Peyer's patch (tissue), 4 donors: Measurements from ENCODE around the gene BASP1. TPM values are rescaled to one million over a fixed set of nuclear protein-coding genes. Genes with fewer than 3 reads are reported as not detected.

Source experiments
- DNase-seq, 3 donors: peaks; one replicate each; pipeline ENCODE4 v3.0.0-alpha.2; 2017 to 2019
- H3K27ac ChIP-seq, 4 donors: fragments of 200-600 bp; sonication (generic); one replicate each; pipeline ENCODE4 v1.5.1; 2016 to 2019
- H3K27me3 ChIP-seq, 2 donors: fragments of 200-600 bp; sonication (generic); one replicate each; pipeline ENCODE4 v1.5.1; 2019
- H3K36me3 ChIP-seq, 3 donors: fragments of 200-600 bp; sonication (generic); one replicate each; pipeline ENCODE4 v1.5.1; 2016 to 2019
- H3K4me1 ChIP-seq, 4 donors: fragments of 200-600 bp; sonication (generic); one replicate each; pipeline ENCODE4 v1.5.1; 2016 to 2019
- H3K4me3 ChIP-seq, 4 donors: fragments of 200-600 bp; sonication (generic); 1 replicate in 3 of 4; 2 replicates in 1 of 4; pipeline ENCODE4 v1.5.1; 2016 to 2019; ENCODE audit warnings: mild to moderate bottlenecking in 1 of 4
- H3K9me3 ChIP-seq, 4 donors: fragments of 200-600 bp; sonication (generic); one replicate each; pipeline ENCODE4 v1.5.1; 2016 to 2019; ENCODE audit warnings: mild to moderate bottlenecking in 1 of 4
- CTCF ChIP-seq, 6 experiments: fragments of 450-650 bp in 4 of 6; fragments of 200-600 bp in 2 of 6; sonication (generic) in 1 of 6; IDR thresholded peaks; one replicate each; pipeline ENCODE4 v1.5.1; 2017 to 2019; ENCODE audit warnings: antibody characterized with exemption in 6 of 6, mild to moderate bottlenecking in 3 of 6, moderate library complexity in 1 of 6
- POLR2A ChIP-seq, 2 donors: fragments of 450-650 bp; IDR thresholded peaks; one replicate each; pipeline ENCODE4 v1.5.1; 2017; ENCODE audit warnings: antibody characterized with exemption in 2 of 2, mild to moderate bottlenecking in 2 of 2, moderate library complexity in 2 of 2
- total RNA-seq, 4 donors: library from RNA; depleted of rRNA; stranded (reverse); fragments of >200 nt; gene quantifications; one replicate each; pipeline ENCODE4 v1.1.0, GENCODE V29; 2016

The BASP1 gene
- total RNA-seq, 4 donors from 2014 or later: 6.7 to 39.6 (median 8.0) TPM; not detected in 1

- TF ChIP-seq POLR2A (IDR thresholded peaks at IDR 0.05) (no peak), CTCF (IDR thresholded peaks at IDR 0.05) (no peak)
- no peaks in the 10 kb centered on the region for H3K36me3 ChIP-seq
- no peak overlapping the region for H3K4me3 ChIP-seq
Measured at GRCh38 chr5:17294639-17295311, 77.3 kb downstream of the BASP1 start.

GRCh38 chr5:17295671-17296070, 78.2 kb downstream of the BASP1 start:
- no peaks in the 10 kb centered on the region for H3K9me3 ChIP-seq
- H3K36me3 ChIP-seq: no peaks in the 10 kb centered on the region
- no peaks in the 10 kb centered on the region for H3K27me3 ChIP-seq
- H3K4me3 ChIP-seq: no peak overlapping the region
- no peak for TF ChIP-seq POLR2A (IDR thresholded peaks at IDR 0.05)
- no peak for TF ChIP-seq CTCF (IDR thresholded peaks at IDR 0.05)
- DNase-seq: no peak
- H3K4me1 ChIP-seq: no peaks in the 10 kb centered on the region
- H3K27ac ChIP-seq: no peak overlapping the region

More at GRCh38 chr5:17294639-17295311, 77.3 kb downstream of the BASP1 start:
- DNase-seq: no peak
- H3K27me3 ChIP-seq: no peaks in the 10 kb centered on the region
- no peaks in the 10 kb centered on the region for H3K9me3 ChIP-seq
- H3K4me1 ChIP-seq: no peaks in the 10 kb centered on the region
- H3K27ac ChIP-seq: no peak overlapping the region

GRCh38 chr5:17302106-17302505, 84.7 kb downstream of the BASP1 start:
- Histone ChIP-seq H3K4me1 (no peaks in the 10 kb centered on the region), H3K9me3 (no peaks in the 10 kb centered on the region), H3K27me3 (no peaks in the 10 kb centered on the region), H3K36me3 (no peaks in the 10 kb centered on the region), H3K4me3 (no peak overlapping the region), H3K27ac (no peak overlapping the region)
- no peak for DNase-seq
- no peak for TF ChIP-seq CTCF (IDR thresholded peaks at IDR 0.05)
- TF ChIP-seq POLR2A (IDR thresholded peaks at IDR 0.05): no peak

GRCh38 chr5:17302604-17303003, 85.2 kb downstream of the BASP1 start:
- no peak for DNase-seq
- Histone ChIP-seq H3K4me3 (no peak overlapping the region), H3K9me3 (no peaks in the 10 kb centered on the region), H3K4me1 (no peaks in the 10 kb centered on the region), H3K27me3 (no peaks in the 10 kb centered on the region), H3K27ac (no peak overlapping the region), H3K36me3 (no peaks in the 10 kb centered on the region)
- TF ChIP-seq CTCF (IDR thresholded peaks at IDR 0.05) (no peak), POLR2A (IDR thresholded peaks at IDR 0.05) (no peak)

GRCh38 chr5:17304282-17304681, 86.9 kb downstream of the BASP1 start:
- no peak overlapping the region for H3K4me3 ChIP-seq
- TF ChIP-seq CTCF (IDR thresholded peaks at IDR 0.05) (no peak), POLR2A (IDR thresholded peaks at IDR 0.05) (no peak)
- no peaks in the 10 kb centered on the region for H3K27me3 ChIP-seq
- H3K9me3 ChIP-seq: no peaks in the 10 kb centered on the region
- DNase-seq: no peak
- no peaks in the 10 kb centered on the region for H3K36me3 ChIP-seq
- no peak overlapping the region for H3K27ac ChIP-seq
- no peaks in the 10 kb centered on the region for H3K4me1 ChIP-seq
